ENCODE data around the gene CFAP90.

The CFAP90 gene, protein sequence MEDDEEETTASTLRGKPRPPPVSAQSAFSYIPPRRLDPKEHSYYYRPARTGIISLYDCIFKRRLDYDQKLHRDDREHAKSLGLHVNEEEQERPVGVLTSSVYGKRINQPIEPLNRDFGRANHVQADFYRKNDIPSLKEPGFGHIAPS

GRCh38 chr5:7850395-7851239, at the start of gene CFAP90:
CFAP90 (minus strand) TSS chr5:7851133; CDS start chr5:7851021, 112 bp downstream.
- no peak for TF ChIP-seq NFRKB (IDR thresholded peaks at IDR 0.05)
- TF ChIP-seq L3MBTL2 (conservative IDR thresholded peaks at IDR 0.05), result no peak; the same call in 1 of the 2 replicates
- TF ChIP-seq SP1 (IDR thresholded peaks at IDR 0.05), result no peak
- no peak for TF ChIP-seq FOXA1 (IDR thresholded peaks at IDR 0.05)
- TF ChIP-seq PKNOX1 (IDR thresholded peaks at IDR 0.05), result no peak
- TF ChIP-seq ELF4 (IDR thresholded peaks at IDR 0.05), result no peak
- no peak for TF ChIP-seq SUZ12 (IDR thresholded peaks at IDR 0.05)
- TF ChIP-seq ARNT (IDR thresholded peaks at IDR 0.05), result no peak
- TF ChIP-seq HDGF (IDR thresholded peaks at IDR 0.05; ENCODE audit: borderline replicate concordance), result no peak
- no peak for TF ChIP-seq TARDBP (IDR thresholded peaks at IDR 0.05)
- no peak for TF ChIP-seq FOXM1 (IDR thresholded peaks at IDR 0.05; ENCODE audit: borderline replicate concordance)
- POLR2A ChIA-PET, result interaction anchor here (1.2 kb wide), 1 partner anchor 18 kb away, joined by 5 read pairs; the partner anchor contains the start of genes FASTKD3 and MTRR
- CTCF ChIA-PET, result no interaction called here
- DNase-seq (ENCODE audit: extremely low spot score), result peak; percentile 67

- no peak for TF ChIP-seq L3MBTL2 (conservative IDR thresholded peaks at IDR 0.05)
- TF ChIP-seq ZNF384 (IDR thresholded peaks at IDR 0.05), result no peak
- TF ChIP-seq FOXA1 (IDR thresholded peaks at IDR 0.05), result no peak
- no peak for TF ChIP-seq ARNT (IDR thresholded peaks at IDR 0.05)
- no peak for TF ChIP-seq SUZ12 (IDR thresholded peaks at IDR 0.05)
- TF ChIP-seq NFRKB (IDR thresholded peaks at IDR 0.05), result no peak
- no peak for TF ChIP-seq HDGF (IDR thresholded peaks at IDR 0.05; ENCODE audit: borderline replicate concordance)
- TF ChIP-seq SP1 (IDR thresholded peaks at IDR 0.05), result no peak
- no peak for TF ChIP-seq FOXK2 (IDR thresholded peaks at IDR 0.05)
- no peak for TF ChIP-seq FOXM1 (IDR thresholded peaks at IDR 0.05; ENCODE audit: borderline replicate concordance)
- no peak for TF ChIP-seq BHLHE40 (IDR thresholded peaks at IDR 0.05; ENCODE audit: borderline replicate concordance)
- TF ChIP-seq CTBP1 (IDR thresholded peaks at IDR 0.05; ENCODE audit: borderline replicate concordance), result no peak
- no peak for TF ChIP-seq TARDBP (IDR thresholded peaks at IDR 0.05)
- no peak for TF ChIP-seq ELF4 (IDR thresholded peaks at IDR 0.05)
- TF ChIP-seq LEF1 (IDR thresholded peaks at IDR 0.05; ENCODE audit: borderline replicate concordance), result no peak
- no peak for TF ChIP-seq PKNOX1 (IDR thresholded peaks at IDR 0.05)
- CTCF ChIA-PET, result interaction anchor here (0.7 to 1.2 kb wide), 3 partner anchors 10 to 489 kb away, joined by 3 to 8 read pairs (median 4); no protein-coding TSS in a partner anchor
- peak; percentile 40 for DNase-seq (ENCODE audit: extremely low spot score)
- POLR2A ChIA-PET, result no interaction called here
These were observed 46.2 kb upstream of the CFAP90 start for GRCh38 chr5:7897014-7897600.

DNA sequence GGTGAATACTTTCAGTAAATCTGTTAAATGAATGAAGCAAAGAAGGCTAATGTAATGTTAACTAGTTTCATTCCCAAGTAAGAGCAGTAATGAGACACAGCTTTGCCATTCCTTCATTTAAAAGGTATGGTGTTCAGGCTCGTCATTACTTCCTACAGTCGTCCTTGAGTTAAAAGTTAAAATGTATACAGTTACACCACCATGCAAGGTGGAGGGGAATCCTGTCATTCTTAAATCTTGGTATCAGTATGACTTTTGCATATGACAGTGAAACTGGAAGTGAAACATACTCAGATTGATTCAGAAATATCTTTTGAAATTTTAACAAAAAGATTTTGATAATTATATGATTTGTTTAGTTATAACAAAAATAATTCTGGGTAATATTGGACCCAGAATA, 43.9 kb upstream of the CFAP90 start:
- no peak for DNase-seq (ENCODE audit: extremely low spot score)
- ChIA-PET POLR2A (no interaction called here), CTCF (no interaction called here)
- TF ChIP-seq PKNOX1 (IDR thresholded peaks at IDR 0.05) (no peak), FOXA1 (IDR thresholded peaks at IDR 0.05) (no peak), HDGF (IDR thresholded peaks at IDR 0.05; ENCODE audit: borderline replicate concordance) (no peak), SUZ12 (IDR thresholded peaks at IDR 0.05) (no peak), CTBP1 (IDR thresholded peaks at IDR 0.05; ENCODE audit: borderline replicate concordance) (no peak), FOXK2 (IDR thresholded peaks at IDR 0.05) (no peak), FOXM1 (IDR thresholded peaks at IDR 0.05; ENCODE audit: borderline replicate concordance) (no peak), L3MBTL2 (conservative IDR thresholded peaks at IDR 0.05) (no peak), NFRKB (IDR thresholded peaks at IDR 0.05) (no peak), ARNT (IDR thresholded peaks at IDR 0.05) (no peak), SP1 (IDR thresholded peaks at IDR 0.05) (no peak), TARDBP (IDR thresholded peaks at IDR 0.05) (no peak), ELF4 (IDR thresholded peaks at IDR 0.05) (no peak), ZNF384 (IDR thresholded peaks at IDR 0.05) (no peak), BHLHE40 (IDR thresholded peaks at IDR 0.05; ENCODE audit: borderline replicate concordance) (no peak), LEF1 (IDR thresholded peaks at IDR 0.05; ENCODE audit: borderline replicate concordance) (no peak)

- DNase-seq (ENCODE audit: extremely low spot score), result no peak
- ChIA-PET POLR2A (no interaction called here), CTCF (no interaction called here)
- no peak for TF ChIP-seq ZNF384 (IDR thresholded peaks at IDR 0.05)
- no peak for TF ChIP-seq FOXA1 (IDR thresholded peaks at IDR 0.05)
- no peak for TF ChIP-seq LEF1 (IDR thresholded peaks at IDR 0.05; ENCODE audit: borderline replicate concordance)
- no peak for TF ChIP-seq L3MBTL2 (conservative IDR thresholded peaks at IDR 0.05)
- TF ChIP-seq SUZ12 (IDR thresholded peaks at IDR 0.05), result no peak
These were observed 43.5 kb upstream of the CFAP90 start for GRCh38 chr5:7894439-7894838.

DNA sequence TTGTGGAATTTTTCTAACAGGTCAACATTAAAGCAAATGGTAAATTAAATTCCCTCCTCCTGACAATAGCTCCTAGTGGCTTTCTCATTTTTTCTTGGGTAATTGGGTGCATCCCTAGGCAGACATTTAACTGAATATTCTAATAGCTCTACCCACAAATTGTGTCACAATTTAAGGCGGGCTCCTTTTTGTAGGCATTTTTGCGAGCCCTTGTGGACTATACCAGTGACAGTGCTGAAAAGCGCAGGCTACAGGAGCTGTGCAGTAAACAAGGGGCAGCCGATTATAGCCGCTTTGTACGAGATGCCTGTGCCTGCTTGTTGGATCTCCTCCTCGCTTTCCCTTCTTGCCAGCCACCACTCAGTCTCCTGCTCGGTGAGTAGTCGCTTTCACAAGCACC, 38.0 kb upstream of the CFAP90 start:
- TF ChIP-seq ARNT (IDR thresholded peaks at IDR 0.05), result no peak
- no peak for TF ChIP-seq ZNF384 (IDR thresholded peaks at IDR 0.05)
- TF ChIP-seq LEF1 (IDR thresholded peaks at IDR 0.05; ENCODE audit: borderline replicate concordance), result no peak
- TF ChIP-seq HDGF (IDR thresholded peaks at IDR 0.05; ENCODE audit: borderline replicate concordance), result no peak
- no peak for TF ChIP-seq L3MBTL2 (conservative IDR thresholded peaks at IDR 0.05)
- no peak for TF ChIP-seq FOXM1 (IDR thresholded peaks at IDR 0.05; ENCODE audit: borderline replicate concordance)
- no peak for TF ChIP-seq FOXK2 (IDR thresholded peaks at IDR 0.05)
- TF ChIP-seq FOXA1 (IDR thresholded peaks at IDR 0.05), result no peak
- no peak for TF ChIP-seq CTBP1 (IDR thresholded peaks at IDR 0.05; ENCODE audit: borderline replicate concordance)
- no peak for TF ChIP-seq NFRKB (IDR thresholded peaks at IDR 0.05)
- no peak for TF ChIP-seq SUZ12 (IDR thresholded peaks at IDR 0.05)
- TF ChIP-seq ELF4 (IDR thresholded peaks at IDR 0.05), result no peak
- POLR2A ChIA-PET, result no interaction called here
- CTCF ChIA-PET, result no interaction called here
- DNase-seq (ENCODE audit: extremely low spot score), result no peak
